ENCODE measurements around the gene TRIP11. TPM values are rescaled to one million over a fixed set of nuclear protein-coding genes. Genes with fewer than 3 reads are reported as not detected.

Gene TRIP11
- polyA plus RNA-seq, 3 donors, result 6.1 to 15.6 (median 13.4) TPM

DNA sequence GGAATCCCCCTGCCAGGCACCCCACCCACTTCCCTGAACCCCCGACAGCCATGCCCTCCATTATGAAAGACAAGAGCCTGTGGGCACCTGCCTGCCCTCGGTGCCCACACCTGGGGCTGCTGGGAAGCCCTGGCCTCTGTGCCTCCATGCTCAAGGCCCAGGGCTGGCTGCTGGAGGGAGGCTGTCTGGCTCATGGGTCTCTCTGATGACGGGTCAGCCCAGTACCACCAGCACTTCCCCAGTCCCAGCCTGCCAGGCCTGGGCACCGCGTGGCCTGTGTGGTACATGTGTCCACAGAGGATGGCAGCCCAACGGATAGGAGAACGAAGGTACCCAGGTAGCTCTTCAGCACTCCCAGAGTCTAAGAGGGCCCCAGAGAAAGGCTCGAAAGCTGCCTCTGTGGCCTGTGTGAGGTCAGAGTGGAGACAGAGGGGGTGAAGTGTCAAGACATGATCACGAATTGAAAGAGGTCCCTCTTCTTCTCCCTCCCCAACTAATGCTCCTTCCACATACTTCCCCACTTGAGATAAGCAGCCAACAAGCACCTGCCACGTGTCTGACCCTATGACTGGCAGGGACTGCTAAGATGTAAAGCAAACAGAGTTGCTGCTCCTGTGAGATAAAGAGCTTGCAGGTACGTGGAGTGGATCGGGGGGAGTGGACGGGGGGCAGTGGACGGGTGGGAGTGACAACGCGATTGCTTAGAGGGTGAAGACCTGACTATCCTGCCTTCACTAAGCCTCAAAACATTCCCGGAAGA lies 113.5 kb downstream of the TRIP11 start:
- intact Hi-C loops (cut with micrococcal nuclease), result no loop called here
- no peak overlapping the region for H3K9ac ChIP-seq (ENCODE audit: insufficient read depth, low read length, poor library complexity, severe bottlenecking)
- H3K4me2 ChIP-seq (replicated peaks; ENCODE audit: extremely low read depth, low read length, poor library complexity, severe bottlenecking), result no peak overlapping the region
- no peak overlapping the region for H3K27ac ChIP-seq (ENCODE audit: low read depth in 1 of 2, low read length in 2 of 2)
- H3K9me3 Mint-ChIP-seq, result no peaks in the 10 kb centered on the region
- H2AFZ ChIP-seq (ENCODE audit: insufficient read depth, low read depth, low read length, poor library complexity, severe bottlenecking), result no peak overlapping the region
- no peaks in the 10 kb centered on the region for H4K20me1 ChIP-seq (ENCODE audit: insufficient read depth, low read length)
- H3K36me3 Mint-ChIP-seq, result no peaks in the 10 kb centered on the region
- no peaks in the 10 kb centered on the region for H3K79me2 ChIP-seq (ENCODE audit: insufficient read depth, low read length)
- TF ChIP-seq, protein P1, sequence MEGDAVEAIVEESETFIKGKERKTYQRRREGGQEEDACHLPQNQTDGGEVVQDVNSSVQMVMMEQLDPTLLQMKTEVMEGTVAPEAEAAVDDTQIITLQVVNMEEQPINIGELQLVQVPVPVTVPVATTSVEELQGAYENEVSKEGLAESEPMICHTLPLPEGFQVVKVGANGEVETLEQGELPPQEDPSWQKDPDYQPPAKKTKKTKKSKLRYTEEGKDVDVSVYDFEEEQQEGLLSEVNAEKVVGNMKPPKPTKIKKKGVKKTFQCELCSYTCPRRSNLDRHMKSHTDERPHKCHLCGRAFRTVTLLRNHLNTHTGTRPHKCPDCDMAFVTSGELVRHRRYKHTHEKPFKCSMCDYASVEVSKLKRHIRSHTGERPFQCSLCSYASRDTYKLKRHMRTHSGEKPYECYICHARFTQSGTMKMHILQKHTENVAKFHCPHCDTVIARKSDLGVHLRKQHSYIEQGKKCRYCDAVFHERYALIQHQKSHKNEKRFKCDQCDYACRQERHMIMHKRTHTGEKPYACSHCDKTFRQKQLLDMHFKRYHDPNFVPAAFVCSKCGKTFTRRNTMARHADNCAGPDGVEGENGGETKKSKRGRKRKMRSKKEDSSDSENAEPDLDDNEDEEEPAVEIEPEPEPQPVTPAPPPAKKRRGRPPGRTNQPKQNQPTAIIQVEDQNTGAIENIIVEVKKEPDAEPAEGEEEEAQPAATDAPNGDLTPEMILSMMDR (IDR thresholded peaks at IDR 0.05), result no peak
- H3K4me3 ChIP-seq (replicated peaks in 1 of 3; ENCODE audit: low read depth in 2 of 3, low read length in 3 of 3), result no peak overlapping the region
- H3K27me3 Mint-ChIP-seq (ENCODE audit: low read depth in 3 of 3), result peaks cover 0 to 2% (median 0%) of the 10 kb centered on the region in 3 donors
- H3K27me3 ChIP-seq (ENCODE audit: control insufficient read depth in 2 of 2, insufficient read depth in 2 of 2, low read length in 2 of 2), result no peaks in the 10 kb centered on the region
- peaks cover 15% of the 10 kb centered on the region for H3K4me1 Mint-ChIP-seq
- no peak overlapping the region for H3K4me3 Mint-ChIP-seq
- H3K9me3 ChIP-seq (replicated peaks in 1 of 2; ENCODE audit: control insufficient read depth in 1 of 2, insufficient read depth in 1 of 2, low read length in 2 of 2), result no peaks in the 10 kb centered on the region
- 96% methylated on average over 14 of the region's 17 CpGs for WGBS (ENCODE audit: insufficient coverage)
- no peak for DNase-seq
- H3K4me1 ChIP-seq (ENCODE audit: control insufficient read depth in 1 of 2, insufficient read depth in 2 of 2, low read length in 2 of 2), result no peaks in the 10 kb centered on the region
- H3K36me3 ChIP-seq (replicated peaks in 1 of 2; ENCODE audit: control insufficient read depth in 1 of 2, insufficient read depth in 2 of 2, low read length in 2 of 2), result no peaks in the 10 kb centered on the region
- peak overlapping the region in 1 of 7 donors; percentile 53 for H3K27ac Mint-ChIP-seq

DNA sequence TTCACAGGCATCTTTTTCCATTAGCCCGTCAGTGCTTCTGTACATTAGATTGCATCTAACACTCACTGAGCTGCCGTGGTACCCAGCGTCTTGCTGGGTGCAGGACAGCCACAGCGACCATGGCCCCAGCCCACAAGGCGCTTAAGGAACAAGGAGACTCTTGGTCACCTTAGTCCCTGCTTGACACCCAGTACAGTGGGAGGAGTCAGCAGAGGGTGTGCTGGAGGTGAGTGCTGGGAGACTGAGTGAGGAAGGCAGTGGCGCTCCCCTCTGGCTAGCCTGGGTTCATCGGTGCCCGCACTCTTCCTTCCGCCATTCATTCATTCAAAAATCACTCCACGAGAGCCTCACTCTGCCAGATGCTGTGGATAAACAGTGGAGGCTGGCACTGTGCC lies 114.1 kb downstream of the TRIP11 start:
- no peak overlapping the region for H3K9ac ChIP-seq (ENCODE audit: insufficient read depth, low read length, poor library complexity, severe bottlenecking)
- no peak overlapping the region for H3K4me3 ChIP-seq (replicated peaks in 1 of 3; ENCODE audit: low read depth in 2 of 3, low read length in 3 of 3)
- no peaks in the 10 kb centered on the region for H3K4me1 ChIP-seq (ENCODE audit: control insufficient read depth in 1 of 2, insufficient read depth in 2 of 2, low read length in 2 of 2)
- TF ChIP-seq, protein P1 (IDR thresholded peaks at IDR 0.05), result no peak
- no peak overlapping the region for H3K4me3 Mint-ChIP-seq
- DNase-seq, result no peak
- H2AFZ ChIP-seq (ENCODE audit: insufficient read depth, low read depth, low read length, poor library complexity, severe bottlenecking), result no peak overlapping the region
- H3K4me1 Mint-ChIP-seq, result peaks cover 15% of the 10 kb centered on the region
- no peaks in the 10 kb centered on the region for H3K79me2 ChIP-seq (ENCODE audit: insufficient read depth, low read length)
- peaks cover 0 to 2% (median 0%) of the 10 kb centered on the region in 3 donors for H3K27me3 Mint-ChIP-seq (ENCODE audit: low read depth in 3 of 3)
- intact Hi-C loops (cut with micrococcal nuclease), result no loop called here
- no peaks in the 10 kb centered on the region for H3K36me3 Mint-ChIP-seq
- no peaks in the 10 kb centered on the region for H3K9me3 Mint-ChIP-seq
- H3K27ac Mint-ChIP-seq, result no peak overlapping the region
- H3K9me3 ChIP-seq (replicated peaks in 1 of 2; ENCODE audit: control insufficient read depth in 1 of 2, insufficient read depth in 1 of 2, low read length in 2 of 2), result no peaks in the 10 kb centered on the region
- H3K27me3 ChIP-seq (ENCODE audit: control insufficient read depth in 2 of 2, insufficient read depth in 2 of 2, low read length in 2 of 2), result no peaks in the 10 kb centered on the region
- no peak overlapping the region for H3K4me2 ChIP-seq (replicated peaks; ENCODE audit: extremely low read depth, low read length, poor library complexity, severe bottlenecking)
- WGBS (ENCODE audit: insufficient coverage), result 97% methylated on average over 9 of the region's 10 CpGs
- no peaks in the 10 kb centered on the region for H4K20me1 ChIP-seq (ENCODE audit: insufficient read depth, low read length)
- H3K27ac ChIP-seq (ENCODE audit: low read depth in 1 of 2, low read length in 2 of 2), result no peak overlapping the region
- no peaks in the 10 kb centered on the region for H3K36me3 ChIP-seq (replicated peaks in 1 of 2; ENCODE audit: control insufficient read depth in 1 of 2, insufficient read depth in 2 of 2, low read length in 2 of 2)
